ENCODE results near the gene NECTIN3.
A peak's percentile ranks its signal among the peaks of the same experiment; 100 is the strongest.

DNA sequence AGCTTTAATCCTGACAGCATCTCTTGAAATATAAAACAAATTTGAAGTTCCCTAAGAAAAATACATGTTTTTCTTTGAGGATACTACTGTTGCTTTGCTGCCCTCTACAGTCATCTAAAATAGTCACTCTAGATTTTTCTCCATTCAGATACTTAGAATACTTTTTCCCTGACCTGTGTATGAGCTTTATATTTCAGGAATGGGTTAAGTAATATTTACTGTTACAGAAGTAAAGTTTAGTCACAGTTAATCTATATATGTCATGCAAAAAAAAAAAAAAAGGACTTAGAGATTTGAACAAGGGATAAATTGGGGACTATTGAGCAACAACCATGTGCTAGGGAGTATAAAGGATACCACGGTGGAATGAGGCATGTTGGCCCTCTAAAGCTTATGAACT, 8.8 kb downstream of the NECTIN3 start:
- TF ChIP-seq, protein P1, sequence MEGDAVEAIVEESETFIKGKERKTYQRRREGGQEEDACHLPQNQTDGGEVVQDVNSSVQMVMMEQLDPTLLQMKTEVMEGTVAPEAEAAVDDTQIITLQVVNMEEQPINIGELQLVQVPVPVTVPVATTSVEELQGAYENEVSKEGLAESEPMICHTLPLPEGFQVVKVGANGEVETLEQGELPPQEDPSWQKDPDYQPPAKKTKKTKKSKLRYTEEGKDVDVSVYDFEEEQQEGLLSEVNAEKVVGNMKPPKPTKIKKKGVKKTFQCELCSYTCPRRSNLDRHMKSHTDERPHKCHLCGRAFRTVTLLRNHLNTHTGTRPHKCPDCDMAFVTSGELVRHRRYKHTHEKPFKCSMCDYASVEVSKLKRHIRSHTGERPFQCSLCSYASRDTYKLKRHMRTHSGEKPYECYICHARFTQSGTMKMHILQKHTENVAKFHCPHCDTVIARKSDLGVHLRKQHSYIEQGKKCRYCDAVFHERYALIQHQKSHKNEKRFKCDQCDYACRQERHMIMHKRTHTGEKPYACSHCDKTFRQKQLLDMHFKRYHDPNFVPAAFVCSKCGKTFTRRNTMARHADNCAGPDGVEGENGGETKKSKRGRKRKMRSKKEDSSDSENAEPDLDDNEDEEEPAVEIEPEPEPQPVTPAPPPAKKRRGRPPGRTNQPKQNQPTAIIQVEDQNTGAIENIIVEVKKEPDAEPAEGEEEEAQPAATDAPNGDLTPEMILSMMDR (IDR thresholded peaks at IDR 0.05; ENCODE audit: low read length) = peak; percentile 51
- TF ChIP-seq EZH2 (optimal IDR thresholded peaks at IDR 0.05; ENCODE audit: low read depth, low read length) = no peak
- TF ChIP-seq EZH2phosphoT487 (IDR thresholded peaks at IDR 0.05; ENCODE audit: low read length) = no peak

Data from MM.1S (cell line).